H1 (cell line): Measurements from ENCODE around the gene TRAPPC2L. TPM values are rescaled to one million over a fixed set of nuclear protein-coding genes. Genes with fewer than 3 reads are reported as not detected.

Experiments
- CTCF ChIA-PET: fragments of 300-600 bp; sonication (Branson Sonifier 250); formaldehyde crosslinking; loops from one replicate; lab custom pipeline; 2021; ENCODE audit not compliant: partially characterized antibody; lab: Charles Lee
- POLR2A ChIA-PET: fragments of 300-600 bp; sonication (Branson Sonifier 250); formaldehyde crosslinking; loops from one replicate; lab custom pipeline; 2021; ENCODE audit warnings: inconsistent platforms; ENCODE audit not compliant: partially characterized antibody; lab: Charles Lee
- DNase-seq, 2 experiments: peaks; one replicate each; pipeline versions ENCODE4 v3.0.0 to v3.0.0-alpha.2; 2010 to 2022; ENCODE audit warnings: low spot score in 2 of 2, low read depth in 1 of 2, mixed read lengths in 1 of 2
- FAIRE-seq: peaks from 2 replicates; lab custom pipeline; 2011; peaks lifted over from hg19 to GRCh38; lab: Jason Lieb, UNC
- H2AFZ ChIP-seq: 2 replicates; pipeline ENCODE4 v1.8.1; 2012; ENCODE audit warnings: low read length, inconsistent platforms
- H2AK5ac ChIP-seq: 2 replicates; pipeline ENCODE4 v1.6.1; 2013; ENCODE audit warnings: low read depth, low read length
- H2BK120ac ChIP-seq: replicated peaks from 2 replicates; pipeline ENCODE3; 2013; ENCODE audit warnings: low read depth, low read length, inconsistent platforms
- H2BK12ac ChIP-seq: 2 replicates; pipeline ENCODE4 v1.6.1; 2013; ENCODE audit warnings: low read depth, low read length
- H2BK15ac ChIP-seq: 2 replicates; pipeline ENCODE4 v1.6.1; 2013; ENCODE audit warnings: low read length
- H2BK20ac ChIP-seq: 2 replicates; pipeline ENCODE4 v1.6.1; 2013; ENCODE audit warnings: low read length
- H2BK5ac ChIP-seq: 2 replicates; pipeline ENCODE4 v1.6.1; 2013; ENCODE audit warnings: low read depth, low read length
- H3K14ac ChIP-seq: 2 replicates; pipeline ENCODE4 v1.6.1; 2013; ENCODE audit warnings: inconsistent platforms; ENCODE audit not compliant: insufficient read length
- H3K18ac ChIP-seq: 2 replicates; pipeline ENCODE4 v1.6.1; 2013; ENCODE audit warnings: low read length; ENCODE audit errors: extremely low read depth
- H3K23ac ChIP-seq: 2 replicates; pipeline ENCODE4 v1.6.1; 2013; ENCODE audit warnings: inconsistent platforms; ENCODE audit not compliant: insufficient read length
- H3K23me2 ChIP-seq: 2 replicates; pipeline ENCODE4 v1.6.1; 2013; ENCODE audit warnings: low read depth, low read length
- H3K27ac ChIP-seq: 2 replicates; pipeline ENCODE4 v1.6.1; 2011; ENCODE audit warnings: low read depth, low read length, inconsistent platforms
- H3K27me3 ChIP-seq, 4 experiments: replicated peaks in 1 of 4; 1 replicate in 1 of 4; 2 replicates in 3 of 4; pipeline versions ENCODE4 v1.6.1 to v1.8.1; 2011 to 2013; ENCODE audit warnings: low read length in 3 of 4, mild to moderate bottlenecking in 3 of 4, inconsistent platforms in 2 of 4, mixed read lengths in 2 of 4, moderate library complexity in 1 of 4; ENCODE audit not compliant: control insufficient read depth in 3 of 4, insufficient read depth in 3 of 4; ENCODE audit errors: extremely low read depth in 1 of 4
- H3K36me3 ChIP-seq, 4 experiments: 2 replicates each; pipeline versions ENCODE4 v1.6.1 to v1.8.1; 2011 to 2013; ENCODE audit warnings: mild to moderate bottlenecking in 4 of 4, low read length in 3 of 4, moderate library complexity in 2 of 4, control low read depth in 1 of 4, inconsistent platforms in 1 of 4; ENCODE audit not compliant: insufficient read depth in 4 of 4, control insufficient read depth in 2 of 4
- H3K4ac ChIP-seq: replicated peaks from 2 replicates; pipeline ENCODE3; 2013; ENCODE audit warnings: low read length, low read depth, mixed read lengths, inconsistent platforms; ENCODE audit not compliant: insufficient read length
- H3K4me1 ChIP-seq, 4 experiments: replicated peaks in 1 of 4; 1 replicate in 1 of 4; 2 replicates in 3 of 4; pipeline versions ENCODE4 v1.6.1 to v1.8.1; 2011 to 2013; ENCODE audit warnings: low read length in 3 of 4, inconsistent platforms in 2 of 4, mixed read lengths in 1 of 4; ENCODE audit not compliant: insufficient read depth in 4 of 4, control insufficient read depth in 3 of 4
- H3K4me2 ChIP-seq, 2 experiments: 2 replicates each; pipeline versions ENCODE4 v1.6.1 to v1.8.1; 2011 to 2013; ENCODE audit warnings: low read depth in 2 of 2, low read length in 2 of 2, control low read depth in 1 of 2, inconsistent platforms in 1 of 2, mild to moderate bottlenecking in 1 of 2; ENCODE audit not compliant: insufficient read depth in 1 of 2
- H3K4me3 ChIP-seq, 4 experiments: fragments of 200-600, 300-600 bp in 1 of 4; sonication (generic), shearing (Covaris generic), sonication (Bioruptor Twin) in 1 of 4; 2 replicates each; pipeline versions ENCODE4 v1.5.1 to v1.8.1; 2011 to 2016; ENCODE audit warnings: low read length in 4 of 4, low read depth in 3 of 4, control low read depth in 2 of 4, inconsistent platforms in 2 of 4, mild to moderate bottlenecking in 2 of 4, mixed read lengths in 1 of 4, moderate library complexity in 1 of 4; ENCODE audit not compliant: insufficient read depth in 2 of 4; ENCODE audit errors: extremely low read depth in 1 of 4
- H3K56ac ChIP-seq: replicated peaks from 2 replicates; pipeline ENCODE3; 2013; ENCODE audit warnings: low read depth, mild to moderate bottlenecking, mixed read lengths, low read length, inconsistent platforms; ENCODE audit not compliant: insufficient read length
- H3K79me1 ChIP-seq: 2 replicates; pipeline ENCODE4 v1.6.1; 2013; ENCODE audit warnings: low read depth, low read length, control low read depth
- H3K79me2 ChIP-seq, 2 experiments: 2 replicates each; pipeline versions ENCODE4 v1.6.1 to v1.8.1; 2012 to 2013; ENCODE audit warnings: low read length in 2 of 2, mild to moderate bottlenecking in 2 of 2, inconsistent platforms in 1 of 2; ENCODE audit not compliant: insufficient read depth in 2 of 2, control insufficient read depth in 1 of 2
- H3K9ac ChIP-seq, 4 experiments: replicated peaks in 1 of 4; 1 replicate in 1 of 4; 2 replicates in 3 of 4; pipeline versions ENCODE4 v1.6.1 to v1.8.1; 2011 to 2013; ENCODE audit warnings: low read depth in 3 of 4, low read length in 3 of 4, control low read depth in 2 of 4, mild to moderate bottlenecking in 2 of 4, moderate library complexity in 2 of 4, inconsistent platforms in 1 of 4; ENCODE audit errors: extremely low read depth in 1 of 4
- H3K9me3 ChIP-seq, 2 experiments: 2 replicates each; pipeline versions ENCODE4 v1.6.1 to v1.8.1; 2012 to 2013; ENCODE audit warnings: mild to moderate bottlenecking in 2 of 2, moderate library complexity in 2 of 2, control low read depth in 1 of 2, inconsistent platforms in 1 of 2, low read depth in 1 of 2, low read length in 1 of 2, mixed read lengths in 1 of 2; ENCODE audit not compliant: insufficient read depth in 2 of 2
- H4K20me1 ChIP-seq, 2 experiments: replicated peaks in 1 of 2; 2 replicates each; pipeline versions ENCODE3 to v1.8.1; 2011 to 2013; ENCODE audit warnings: inconsistent platforms in 2 of 2, low read length in 2 of 2, mild to moderate bottlenecking in 1 of 2; ENCODE audit not compliant: insufficient read depth in 2 of 2, control insufficient read depth in 1 of 2
- H4K5ac ChIP-seq: 2 replicates; pipeline ENCODE4 v1.6.1; 2013; ENCODE audit warnings: low read length, low read depth, mixed read lengths, inconsistent platforms; ENCODE audit not compliant: insufficient read length
- H4K8ac ChIP-seq: 2 replicates; pipeline ENCODE4 v1.8.0; 2013; ENCODE audit warnings: mild to moderate bottlenecking, moderate library complexity, low read length, inconsistent platforms; ENCODE audit not compliant: insufficient read depth; ENCODE audit errors: extremely low read depth
- H4K91ac ChIP-seq: replicated peaks from 2 replicates; pipeline ENCODE3; 2013; ENCODE audit warnings: low read length, mixed read lengths, inconsistent platforms; ENCODE audit not compliant: insufficient read length
- ASH2L ChIP-seq: fragments of 200-600, 300-600 bp; sonication (generic); IDR thresholded peaks from one replicate; pipeline ENCODE4 v1.7.1; 2017; ENCODE audit warnings: low read length
- BACH1 ChIP-seq: IDR thresholded peaks from 2 replicates; pipeline ENCODE4 v1.6.1; 2012; ENCODE audit warnings: low read length, improper control_type of control experiment
- CHD1 ChIP-seq: IDR thresholded peaks from 2 replicates; pipeline ENCODE4 v1.6.1; 2012; ENCODE audit warnings: low read depth, low read length, improper control_type of control experiment
- CHD2 ChIP-seq: IDR thresholded peaks from 2 replicates; pipeline ENCODE4 v1.6.1; 2012; ENCODE audit warnings: low read length, improper control_type of control experiment
- GTF2F1 ChIP-seq: IDR thresholded peaks from 2 replicates; pipeline ENCODE4 v1.6.1; 2012; ENCODE audit warnings: low read depth, low read length, improper control_type of control experiment, borderline replicate concordance
- POLR2A ChIP-seq, 2 experiments: IDR thresholded peaks; 1 replicate in 1 of 2; 2 replicates in 1 of 2; pipeline ENCODE4 v1.6.1; 2011; ENCODE audit warnings: low read depth in 2 of 2, low read length in 2 of 2, mild to moderate bottlenecking in 2 of 2; ENCODE audit errors: control extremely low read depth in 1 of 2
- RBBP5 ChIP-seq: IDR thresholded peaks from 2 replicates; pipeline ENCODE4 v1.7.1; 2012; ENCODE audit warnings: low read depth, mild to moderate bottlenecking, inconsistent platforms, low read length, moderate library complexity, borderline replicate concordance
- RFX5 ChIP-seq: IDR thresholded peaks from 2 replicates; pipeline ENCODE4 v1.6.1; 2011; ENCODE audit warnings: low read depth, low read length, improper control_type of control experiment, borderline replicate concordance
- RXRA ChIP-seq: IDR thresholded peaks from 2 replicates; pipeline ENCODE4 v1.6.1; 2011; ENCODE audit warnings: low read depth, mild to moderate bottlenecking, low read length, moderate library complexity; ENCODE audit not compliant: insufficient read depth
- SAP30 ChIP-seq: fragments of 300-600 bp; sonication (generic); IDR thresholded peaks from 2 replicates; pipeline ENCODE4 v1.7.1; 2012; ENCODE audit warnings: low read length, moderate library complexity, mild to moderate bottlenecking, inconsistent platforms; ENCODE audit not compliant: insufficient read depth, insufficient replicate concordance
- SIN3A ChIP-seq, 2 experiments: IDR thresholded peaks in 1 of 2; conservative IDR thresholded peaks in 1 of 2; 2 replicates each; pipeline ENCODE4 v1.6.1; 2011 to 2012; ENCODE audit warnings: low read length in 2 of 2, improper control_type of control experiment in 1 of 2, low read depth in 1 of 2, mild to moderate bottlenecking in 1 of 2
- TBP ChIP-seq: IDR thresholded peaks from 2 replicates; pipeline ENCODE4 v1.6.1; 2011; ENCODE audit warnings: low read depth, low read length, improper control_type of control experiment
- TEAD4 ChIP-seq: IDR thresholded peaks from 2 replicates; pipeline ENCODE4 v1.6.1; 2012; ENCODE audit warnings: low read depth, low read length, inconsistent platforms, mixed read lengths
- YY1 ChIP-seq: IDR thresholded peaks from 2 replicates; pipeline ENCODE4 v1.6.1; 2011; ENCODE audit warnings: low read depth, mild to moderate bottlenecking, low read length
- ZNF274 ChIP-seq: IDR thresholded peaks from 2 replicates; pipeline ENCODE4 v1.7.0; 2012; ENCODE audit warnings: low read length, borderline replicate concordance; ENCODE audit errors: extremely low read depth
- WGBS, 2 experiments: shearing (Covaris generic) in 1 of 2; methylation state at CpG; one replicate each; pipeline versions ENCODE4 v1.1.6 to v1.1.7; 2013 to 2015; ENCODE audit warnings: low lambda C conversion rate in 2 of 2, mixed read lengths in 2 of 2, inconsistent platforms in 1 of 2, low coverage in 1 of 2, missing lambda C conversion rate in 1 of 2; ENCODE audit not compliant: insufficient replicate concordance in 2 of 2, insufficient coverage in 1 of 2, insufficient read length in 1 of 2; ENCODE audit errors: extremely low coverage in 1 of 2, missing lambda C conversion rate in 1 of 2; 5-methylcytosine and 5-hydroxymethylcytosine counted together
- polyA plus RNA-seq, 7 experiments: library from polyadenylated mRNA; depleted of rRNA in 3 of 7; stranded (reverse) in 5 of 7; unstranded in 2 of 7; fragments of >200 nt in 5 of 7; fragments of 200-250 nt in 2 of 7; gene quantifications; 1 replicate in 5 of 7; 2 replicates in 1 of 7; 4 replicates in 1 of 7; pipeline versions ENCODE4 v1.2.1 to v1.2.3, GENCODE V29; 2011 to 2013; ENCODE audit warnings: missing spikeins in 2 of 7, mixed read lengths in 2 of 7
- total RNA-seq: library from RNA; stranded (reverse); fragmentation: NEBNext Ultra II Directional; extraction: Animal tissue kit (Norgen Biotek cat#: 25700); gene quantifications from 2 replicates; pipeline ENCODE4 v1.2.1, GENCODE V29; 2021

TRAPPC2L gene
- total and polyA plus RNA-seq, 2 of the 8 experiments (the other 6 are each of a cell fraction or from before 2014, with no cell fraction given), result 98.7 to 133 TPM

- H2BK120ac ChIP-seq, result no peak overlapping the region
- H3K9ac ChIP-seq, result no peak overlapping the region
- H3K27me3 ChIP-seq, result no peaks in the 10 kb centered on the region
- DNase-seq (no peak), FAIRE-seq (no peak)
- H3K9me3 ChIP-seq, result no peaks in the 10 kb centered on the region
- H3K36me3 ChIP-seq, result 0 out of 8 replicates have a peak, but pooled peaks cover 0 to 3% (median under 1%) of the 10 kb centered on the region in 4 experiments
- CTCF ChIA-PET, result interaction anchor here (0.8 to 1.1 kb wide), 2 partner anchors 18 to 27 kb away, joined by 3 read pairs; partner anchors contain the start of gene APRT
- no peak overlapping the region for H3K14ac ChIP-seq
- no peak overlapping the region for H2AFZ ChIP-seq
- H3K4me3 ChIP-seq, result no peak overlapping the region
- H2BK12ac ChIP-seq, result no peak overlapping the region
- H4K91ac ChIP-seq, result no peak overlapping the region
- POLR2A ChIA-PET, result interaction anchor here (0.6 kb wide), 1 partner anchor 381 kb away, joined by 3 read pairs; no protein-coding TSS in a partner anchor
- no peaks in the 10 kb centered on the region for H3K23me2 ChIP-seq
- H3K79me2 ChIP-seq, result no peaks in the 10 kb centered on the region
- no peak overlapping the region for H2BK20ac ChIP-seq
- H2BK15ac ChIP-seq, result no peak overlapping the region
- no peak overlapping the region for H3K4ac ChIP-seq
- peaks cover 2 to 6% of the 10 kb centered on the region in 2 experiments for H4K20me1 ChIP-seq
- no peak overlapping the region for H3K56ac ChIP-seq
- H3K18ac ChIP-seq, result no peak overlapping the region
- H2AK5ac ChIP-seq, result no peak overlapping the region
- H3K4me1 ChIP-seq, result 0 out of 7 replicates have a peak, but pooled peaks cover 0 to 2% (median 0%) of the 10 kb centered on the region in 4 experiments
- H4K5ac ChIP-seq, result no peak overlapping the region
- no peak overlapping the region for H3K27ac ChIP-seq
- H2BK5ac ChIP-seq, result no peak overlapping the region
- no peak overlapping the region for H3K4me2 ChIP-seq
- 0 out of 2 replicates have a peak, but pooled peaks cover 3% of the 10 kb centered on the region for H3K79me1 ChIP-seq
- WGBS, 2 experiments, result 92% methylated on average over 11 of the region's 11 CpGs; no CpG with 5 or more reads in 1 of the 2 experiments
- H4K8ac ChIP-seq, result no peak overlapping the region
- no peak overlapping the region for H3K23ac ChIP-seq
- TF ChIP-seq RXRA (no peak), POLR2A (IDR thresholded peaks at IDR 0.05; ENCODE audit: control extremely low read depth in 1 of 2, low read depth in 2 of 2, low read length in 2 of 2) (no peak), ZNF274 (no peak), TBP (no peak), SIN3A (conservative IDR thresholded peaks at IDR 0.05 in 1 of 2, IDR thresholded peaks at IDR 0.05 in 1 of 2; ENCODE audit: low read depth in 1 of 2, low read length in 2 of 2) (no peak), TEAD4 (no peak), RFX5 (no peak), ASH2L (no peak), YY1 (no peak), CHD1 (no peak), RBBP5 (no peak), GTF2F1 (no peak), SAP30 (no peak), BACH1 (no peak), CHD2 (no peak)
These were observed 26.7 kb upstream of the TRAPPC2L start for GRCh38 chr16:88830258-88830657.
